T-helper 9 cell (primary cell): Measurements from ENCODE around the gene SH3BP5.

Experiments
- DNase-seq: peaks from one replicate; pipeline ENCODE4 v3.0.0-alpha.2; 2020

The SH3BP5 gene

DNA sequence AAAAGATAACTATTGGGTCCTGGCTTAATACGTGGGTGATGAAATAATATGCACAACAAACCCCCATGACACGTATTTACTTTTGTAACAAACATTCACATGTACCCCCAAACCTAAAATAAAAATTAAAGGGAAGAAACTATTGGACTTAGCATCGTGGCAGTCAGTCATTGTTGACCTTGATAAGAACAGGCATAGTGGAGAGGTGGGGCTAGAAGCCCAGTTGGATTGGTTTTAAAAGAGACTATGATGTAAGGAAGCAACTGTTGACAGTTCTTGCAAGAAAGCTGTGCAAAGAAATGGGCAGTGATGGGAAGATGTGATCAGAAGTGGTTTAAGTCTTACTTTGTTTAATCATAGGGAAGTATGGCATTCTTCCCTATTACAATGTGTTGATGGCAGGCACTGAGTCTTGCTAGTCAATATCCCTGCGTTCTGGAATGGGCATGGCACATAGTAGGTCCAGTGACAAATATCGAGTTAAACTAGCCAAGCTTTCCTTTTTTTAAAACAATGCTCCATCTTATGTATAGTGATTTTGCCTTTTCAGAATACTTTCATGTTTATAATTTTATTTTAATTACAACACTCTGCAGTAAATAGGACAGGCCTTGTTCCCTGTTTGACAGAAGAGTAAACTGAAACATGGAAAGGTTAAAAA, 88.4 kb downstream of the SH3BP5 start:
- no peak for DNase-seq

DNA sequence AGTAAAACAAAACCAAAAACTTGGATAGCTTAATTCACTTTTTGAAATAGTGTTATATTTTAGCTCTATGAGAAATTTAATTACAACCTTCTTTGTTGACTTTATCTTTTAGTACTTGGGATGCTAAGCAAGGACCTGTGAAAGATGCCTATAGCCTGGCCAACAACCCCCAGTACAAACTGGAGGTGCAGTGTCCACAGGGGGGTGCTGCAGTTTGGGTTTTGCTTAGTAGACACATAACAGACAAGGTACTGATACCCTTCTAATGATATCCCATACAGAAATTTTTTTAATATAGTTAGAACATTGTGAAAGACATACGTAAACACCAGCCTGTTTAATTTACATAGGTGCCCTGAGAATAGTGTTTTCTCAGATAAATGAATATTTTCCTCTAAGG, 91.0 kb downstream of the SH3BP5 start:
- DNase-seq, result peak; percentile 30

DNA sequence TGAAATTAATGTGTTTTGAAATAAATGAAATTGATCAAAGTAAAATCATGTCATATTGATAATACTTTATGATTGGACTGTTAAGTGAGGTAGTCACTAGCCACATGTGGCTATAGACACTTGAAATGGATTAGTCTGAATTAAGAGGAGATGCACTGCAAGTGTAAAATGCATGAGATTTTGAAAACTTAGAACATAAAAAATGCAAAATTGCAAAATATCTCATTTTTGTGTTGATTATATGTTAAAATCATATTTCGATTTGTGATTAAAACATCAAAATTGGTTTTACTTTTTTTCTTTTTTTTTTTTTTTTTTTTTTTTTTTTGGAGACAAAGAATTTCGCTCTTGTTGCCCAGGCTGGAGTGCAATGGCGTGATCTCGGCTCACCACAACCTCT, 103.1 kb downstream of the SH3BP5 start:
- DNase-seq, result no peak

DNA sequence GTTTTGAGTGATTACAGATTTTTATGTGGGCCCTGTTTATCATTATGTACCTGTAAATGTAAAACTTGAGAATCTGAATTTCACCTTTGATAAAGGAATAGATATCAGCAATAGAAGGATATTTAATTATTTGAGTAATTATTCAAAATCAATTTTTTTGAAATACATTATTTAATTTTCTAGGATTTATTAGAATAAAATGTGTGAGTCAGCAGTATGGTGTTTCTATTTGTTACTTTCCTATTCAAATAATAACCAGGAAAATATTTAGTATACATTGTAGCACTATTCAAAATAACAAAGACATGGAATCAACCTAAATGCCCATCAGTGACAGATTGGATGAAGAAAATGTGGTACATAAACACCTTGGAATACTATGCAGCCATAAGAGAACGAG, 104.2 kb downstream of the SH3BP5 start:
- DNase-seq, result no peak

DNA sequence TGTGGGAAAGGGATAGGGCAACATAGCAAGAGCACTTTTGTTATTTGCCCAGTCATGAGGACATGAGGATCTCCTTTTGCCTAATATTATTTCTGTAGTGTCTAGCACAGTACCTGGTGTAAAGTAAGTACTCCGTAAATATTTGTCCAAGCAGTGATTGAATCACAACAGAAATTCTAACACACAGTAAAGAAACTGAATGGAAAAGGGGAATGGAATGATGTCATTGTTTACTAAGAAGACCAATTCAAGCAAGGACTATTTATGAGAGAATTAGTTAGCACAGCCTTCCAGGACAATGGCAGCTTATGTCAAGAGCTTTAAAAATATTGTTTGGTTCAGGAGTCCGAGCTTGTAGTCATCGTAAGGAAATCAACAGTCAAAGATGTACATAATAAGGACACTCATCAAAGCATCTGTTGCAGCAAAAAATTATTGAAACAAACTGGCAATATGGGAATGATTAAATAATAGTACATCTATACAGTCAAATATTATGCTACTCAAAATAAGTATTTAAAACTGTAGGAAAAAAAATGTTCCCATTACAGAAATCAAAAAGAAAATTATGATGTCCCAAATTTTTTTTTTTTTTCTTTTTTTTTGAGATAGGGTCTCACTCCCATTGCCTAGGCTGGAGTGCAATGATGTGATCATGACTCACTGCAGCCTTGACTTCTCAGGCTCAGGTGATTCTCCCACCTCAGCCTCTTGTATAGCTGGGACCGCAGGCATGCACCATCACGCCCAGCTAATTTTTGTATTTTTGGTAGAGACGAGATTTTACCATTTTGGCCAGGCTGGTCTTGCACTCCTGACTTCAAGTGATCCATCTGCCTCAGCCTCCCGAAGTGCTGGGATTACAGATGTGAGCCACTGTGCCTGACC, 108.5 kb downstream of the SH3BP5 start:
- no peak for DNase-seq

DNA sequence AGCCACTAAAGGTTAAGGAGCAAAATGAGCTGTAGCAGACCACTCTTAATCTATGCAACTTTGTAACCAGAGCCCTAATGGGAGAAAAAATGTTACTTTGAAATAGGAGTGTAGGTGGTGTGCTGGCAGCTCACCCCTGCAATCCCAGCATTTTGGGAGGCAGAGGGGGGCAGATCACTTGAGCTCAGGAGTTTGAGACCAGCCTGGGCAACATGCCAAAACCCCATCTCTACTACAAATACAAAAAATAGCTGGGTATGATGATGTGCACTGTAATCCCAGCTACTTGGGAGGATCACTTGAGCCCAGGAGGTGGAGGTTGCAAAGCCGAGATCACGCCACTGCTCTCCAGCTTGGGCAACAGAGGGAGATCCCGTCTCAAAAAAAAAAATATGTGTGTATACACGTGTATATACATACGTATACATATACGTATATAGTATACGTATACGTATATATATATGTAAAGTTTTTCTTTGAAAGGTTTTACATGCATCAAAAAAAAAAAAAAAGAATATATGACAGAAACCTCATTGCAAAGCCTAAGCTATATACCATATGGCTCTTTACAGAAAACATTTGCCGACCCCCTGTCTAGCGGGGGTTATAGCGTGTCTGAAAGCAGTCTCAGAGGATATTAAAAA, 110.7 kb downstream of the SH3BP5 start:
- DNase-seq, result no peak

DNA sequence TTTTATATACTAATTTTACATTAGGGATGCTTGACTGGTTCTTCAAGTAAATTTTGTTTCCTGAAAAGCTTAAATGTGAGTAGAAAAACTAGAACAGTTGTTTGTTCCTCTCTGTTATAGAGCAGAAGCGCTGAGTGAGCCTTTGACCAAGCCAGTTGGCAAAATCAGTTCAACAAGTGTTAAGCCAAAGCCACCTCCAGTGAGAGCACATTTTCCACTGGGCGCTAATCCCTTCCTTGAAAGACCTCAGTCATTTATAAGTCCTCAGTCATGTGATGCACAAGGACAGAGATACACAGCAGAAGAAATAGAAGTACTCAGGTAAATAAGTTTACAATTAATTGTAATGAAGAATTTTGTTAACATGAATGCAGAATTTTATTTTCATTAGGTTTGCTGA, 111.7 kb downstream of the SH3BP5 start:
- DNase-seq, result no peak

DNA sequence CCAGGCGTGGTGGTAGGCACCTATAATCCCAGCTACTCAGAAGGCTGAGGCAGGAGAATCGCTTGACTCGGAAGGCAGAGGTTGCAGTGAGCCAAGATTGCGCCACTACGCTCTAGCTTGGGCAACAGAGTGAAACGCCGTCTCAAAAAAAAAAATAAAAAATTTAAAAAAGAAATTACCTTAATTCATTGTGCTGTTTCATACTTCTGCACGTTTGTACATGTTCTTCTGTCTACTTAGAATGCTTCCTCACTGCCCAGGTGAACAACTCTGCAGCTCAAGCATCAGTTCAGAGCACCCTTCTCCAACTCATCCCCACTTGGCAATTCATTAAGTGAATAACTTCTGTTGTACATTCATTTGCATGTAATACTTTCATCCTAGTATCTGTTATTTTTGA, 112.3 kb downstream of the SH3BP5 start:
- no peak for DNase-seq

DNA sequence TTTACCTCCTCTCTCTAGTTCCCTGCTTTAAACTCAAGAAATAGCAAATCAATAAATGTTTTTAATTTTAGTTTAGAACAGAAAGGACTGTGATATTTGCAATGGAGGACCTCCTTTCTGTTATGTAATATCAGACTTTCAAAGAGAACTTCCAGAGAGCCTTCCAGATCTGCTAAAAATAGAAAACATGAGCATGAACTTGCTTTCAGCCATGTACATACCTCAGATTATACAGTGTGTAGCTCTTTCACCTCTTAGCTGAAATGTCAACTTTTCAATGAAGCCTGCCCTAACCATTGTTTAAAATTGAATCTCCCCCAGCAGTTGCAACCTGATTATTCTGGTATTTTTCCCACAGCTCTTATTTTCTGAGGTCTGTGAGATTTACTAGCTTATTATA, 113.7 kb downstream of the SH3BP5 start:
- DNase-seq, result no peak

DNA sequence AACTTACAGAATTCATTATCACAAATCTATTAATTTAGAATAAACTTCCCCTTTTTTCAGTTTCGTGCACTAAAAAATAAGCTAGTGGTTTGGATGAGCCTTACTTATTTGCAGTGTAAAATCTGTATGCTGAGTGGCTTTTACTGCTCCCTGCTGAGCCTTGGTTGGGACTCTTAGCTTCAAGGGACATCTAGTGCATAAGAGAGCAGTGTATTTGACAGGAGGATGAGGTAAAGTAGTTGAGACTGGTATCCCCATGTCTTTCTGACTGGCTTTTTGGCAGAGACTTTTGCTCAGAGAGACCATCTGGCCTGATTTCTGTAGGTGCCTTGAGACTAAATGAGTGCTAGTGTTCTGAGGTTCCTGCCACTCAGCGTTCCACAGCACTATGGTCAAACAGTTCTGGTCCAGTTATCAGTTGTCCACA, 114.5 kb downstream of the SH3BP5 start:
- no peak for DNase-seq

DNA sequence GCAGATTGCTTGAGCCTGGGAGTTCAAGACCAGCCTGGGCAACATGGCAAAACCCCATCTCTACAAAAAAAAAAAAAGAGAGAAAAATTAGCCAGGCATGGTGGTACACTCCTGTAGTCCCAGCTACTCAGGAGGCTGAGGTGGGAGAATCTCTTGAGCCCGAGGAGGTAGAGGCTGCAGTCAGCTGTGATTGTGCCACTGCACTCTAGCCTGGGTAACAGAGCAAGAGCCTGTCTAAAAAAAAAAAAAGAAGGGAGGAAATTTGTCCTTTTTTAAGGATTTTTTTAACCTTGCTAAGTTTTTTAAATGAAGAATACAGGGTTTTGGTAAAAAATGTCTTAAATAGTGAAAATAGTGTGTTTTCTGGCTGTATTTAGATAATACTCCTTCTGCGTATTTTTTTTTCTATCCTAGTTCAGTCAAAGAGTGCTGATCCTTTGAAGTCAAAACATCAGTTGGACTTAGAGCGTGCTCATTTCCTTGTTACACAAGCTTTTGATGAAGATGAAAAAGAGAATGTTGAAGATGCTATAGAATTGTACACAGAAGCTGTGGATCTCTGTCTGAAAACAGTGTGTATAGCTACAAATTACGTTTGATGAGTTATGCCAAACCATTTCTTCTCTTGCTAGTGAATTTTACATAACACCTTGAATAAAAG, 115.2 kb downstream of the SH3BP5 start:
- DNase-seq, result no peak

DNA sequence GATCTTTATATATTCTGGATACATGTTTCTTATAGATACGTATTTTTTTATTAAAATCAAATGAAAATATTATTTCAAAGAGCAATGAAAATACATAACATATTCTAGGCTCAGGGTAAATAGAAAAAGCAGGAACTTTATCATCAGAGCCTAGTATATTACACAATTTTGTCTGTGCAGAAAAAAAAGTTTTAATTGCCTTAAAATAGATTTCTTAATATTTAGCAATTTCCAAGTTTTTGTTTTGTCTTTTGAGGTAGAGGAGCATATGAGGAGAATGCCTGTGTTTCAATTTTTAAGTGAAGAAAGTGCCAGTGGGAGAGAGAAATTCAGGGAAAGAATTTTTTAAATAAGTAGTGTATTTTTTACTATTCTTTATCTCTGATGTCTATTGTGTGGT, 115.9 kb downstream of the SH3BP5 start:
- DNase-seq, result no peak

DNA sequence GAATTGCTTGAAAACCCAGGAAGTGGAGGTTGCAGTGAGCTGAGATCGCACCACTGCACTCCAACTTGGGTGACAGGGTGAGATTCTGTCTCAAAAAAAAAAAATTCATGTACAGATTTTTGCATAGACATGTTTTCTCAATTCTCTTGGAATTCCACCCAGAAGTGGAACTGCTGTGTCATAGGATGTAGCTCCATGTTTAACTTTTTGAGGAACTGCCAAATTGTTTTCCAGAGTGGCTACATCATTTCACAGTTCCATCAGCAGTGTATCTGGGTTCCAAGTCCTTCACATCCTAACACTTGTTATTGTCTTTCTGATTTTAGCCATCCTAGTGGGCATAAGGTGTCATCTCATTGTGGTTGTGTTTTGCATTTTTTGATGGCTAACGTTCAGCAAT, 116.4 kb downstream of the SH3BP5 start:
- no peak for DNase-seq

DNA sequence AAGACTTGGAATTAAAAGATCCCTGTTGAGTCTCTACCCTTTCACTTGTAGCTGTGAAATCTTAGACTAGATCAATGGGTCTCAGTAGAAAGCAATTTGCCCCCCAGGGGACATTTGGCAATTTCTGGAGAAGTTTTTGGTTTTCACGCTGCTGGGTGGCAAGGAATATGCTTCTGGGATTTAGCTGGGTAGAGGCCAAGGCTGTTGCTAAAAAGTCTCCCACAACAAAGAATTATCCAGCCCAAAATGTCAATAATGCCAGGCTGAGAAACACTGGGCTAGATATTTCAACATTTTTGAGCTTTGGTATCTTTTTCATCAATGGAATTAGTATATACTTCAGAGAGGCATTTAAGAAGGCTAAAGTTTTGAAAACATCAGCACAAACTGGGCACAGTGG, 117.6 kb downstream of the SH3BP5 start:
- no peak for DNase-seq

DNA sequence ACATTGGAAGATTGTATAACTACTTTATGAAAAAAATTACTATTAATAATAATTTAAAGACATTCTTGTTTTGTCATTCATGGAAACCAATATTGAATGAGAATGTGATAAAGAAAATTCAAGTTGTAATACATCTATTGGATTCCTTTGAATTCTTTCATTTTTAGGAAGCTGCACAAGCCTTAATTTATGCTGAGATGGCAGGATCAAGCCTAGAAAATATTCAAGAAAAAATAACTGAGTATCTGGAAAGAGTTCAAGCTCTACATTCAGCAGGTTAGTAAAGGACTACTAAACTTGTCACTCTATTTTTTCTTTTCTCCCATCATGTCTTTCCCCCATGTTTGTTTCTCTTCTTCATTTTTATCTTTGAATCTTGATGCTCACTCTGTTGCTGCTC, 120.4 kb downstream of the SH3BP5 start:
- DNase-seq, result no peak

DNA sequence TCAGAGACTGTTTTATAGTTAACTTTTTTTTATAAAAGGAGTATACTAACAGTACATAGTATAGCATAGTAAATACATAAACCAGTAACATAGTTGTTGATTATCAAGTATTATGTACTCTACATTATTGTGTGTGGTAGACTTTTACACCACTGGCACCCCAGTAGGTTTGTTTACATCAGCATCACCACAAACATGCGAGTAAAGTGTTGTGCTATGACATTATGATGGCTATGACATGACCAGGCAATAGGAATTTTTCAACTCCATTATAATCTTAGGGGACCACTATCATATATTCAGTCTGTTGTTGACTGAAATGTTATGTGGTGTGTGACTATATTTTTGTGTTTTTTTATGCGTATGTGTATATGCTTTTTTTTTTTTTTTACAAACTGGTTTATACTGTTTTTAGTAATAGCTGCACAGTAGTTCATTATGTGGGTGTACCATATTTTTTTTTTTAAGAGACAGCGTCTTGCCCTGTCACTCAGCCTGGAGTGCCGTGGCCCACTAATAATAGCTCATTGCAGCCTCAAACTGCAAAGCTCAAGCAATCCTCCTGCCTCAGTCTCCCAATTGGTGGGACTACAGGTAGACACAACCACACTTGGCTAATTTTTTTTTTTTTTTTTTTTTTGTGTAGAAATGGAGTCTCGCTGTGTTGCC, 124.4 kb downstream of the SH3BP5 start:
- no peak for DNase-seq

DNA sequence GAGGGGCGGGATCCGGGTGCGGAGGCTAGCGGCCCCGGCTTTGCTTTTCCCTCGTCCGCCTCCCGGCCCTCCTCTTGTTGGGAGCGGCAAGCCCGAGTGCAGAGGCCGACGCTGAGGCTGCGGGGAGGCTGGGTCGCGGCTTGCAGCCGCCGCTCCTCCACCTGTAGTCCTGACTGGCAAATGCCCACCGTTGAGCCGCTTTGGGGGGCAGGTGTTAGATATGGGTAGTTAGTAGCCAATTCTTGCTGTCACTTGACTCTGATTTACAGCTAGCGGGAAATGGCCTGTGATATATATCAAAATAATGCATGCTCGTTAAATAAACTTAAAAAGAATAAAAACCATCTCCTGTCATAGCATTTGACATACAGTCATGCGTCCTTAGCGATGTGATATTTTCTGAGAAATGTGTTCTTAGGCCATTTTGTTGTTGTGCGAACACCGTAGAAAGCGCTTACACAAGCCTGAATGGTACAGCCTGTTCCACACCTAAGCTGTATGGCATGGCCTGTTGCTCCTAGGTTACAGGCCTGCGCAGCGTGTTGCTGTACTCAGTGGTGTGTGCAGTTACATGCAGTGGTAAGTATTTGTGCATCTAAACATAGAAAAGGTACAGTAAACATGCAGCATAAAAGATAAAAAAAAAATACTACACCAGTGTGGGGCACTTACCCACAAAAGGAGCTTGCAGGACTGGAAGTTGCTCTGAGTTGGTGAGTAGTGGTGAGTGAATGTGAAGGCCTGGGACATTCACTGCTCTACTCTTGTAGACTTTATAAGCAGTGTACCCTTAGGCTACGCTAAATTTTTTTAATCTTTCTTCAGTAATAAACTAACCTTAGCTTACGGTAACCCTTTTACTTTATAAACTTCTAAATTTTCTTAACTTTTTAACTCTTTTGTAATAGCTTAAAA, 125.5 kb downstream of the SH3BP5 start:
- DNase-seq, result no peak

DNA sequence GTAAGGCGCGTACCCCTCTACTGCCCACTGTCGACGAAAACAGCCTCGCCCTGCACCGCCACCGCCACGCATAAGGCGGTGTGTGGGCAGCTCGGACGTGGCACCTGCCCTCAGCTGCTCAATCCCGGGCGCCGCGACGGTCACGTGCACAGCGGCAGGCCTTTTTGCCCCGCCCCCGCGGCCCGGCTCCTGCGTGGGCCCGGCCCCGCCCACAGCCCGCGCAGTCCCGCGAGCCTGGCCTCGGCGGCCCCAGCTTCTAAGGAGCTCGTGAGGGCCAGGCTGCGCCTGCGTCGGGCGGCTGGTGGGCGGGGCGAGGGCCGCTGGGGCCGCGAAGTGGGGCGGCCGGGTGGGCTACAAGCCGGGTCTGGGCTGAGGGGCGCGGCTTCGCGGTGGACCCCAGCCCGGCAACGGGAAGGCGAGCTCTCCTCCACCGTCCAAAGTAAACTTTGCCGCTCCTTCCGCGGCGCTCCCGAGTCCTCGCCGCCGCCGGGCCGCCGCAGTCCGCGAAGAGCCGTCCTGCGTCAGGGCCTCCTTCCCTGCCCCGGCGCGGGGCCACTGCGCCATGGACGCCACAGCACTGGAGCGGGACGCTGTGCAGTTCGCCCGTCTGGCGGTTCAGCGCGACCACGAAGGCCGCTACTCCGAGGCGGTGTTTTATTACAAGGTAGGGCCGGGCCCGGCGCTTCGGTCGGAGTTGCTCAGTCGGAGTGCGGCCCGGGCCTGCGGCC, 126.3 kb downstream of the SH3BP5 start, which contains the start of gene CAPN7:
CAPN7 (plus strand) TSS at position 313 of the 728 bp plus-strand sequence; CDS start at position 563, 250 bp downstream.
- DNase-seq, result peak; percentile 92

DNA sequence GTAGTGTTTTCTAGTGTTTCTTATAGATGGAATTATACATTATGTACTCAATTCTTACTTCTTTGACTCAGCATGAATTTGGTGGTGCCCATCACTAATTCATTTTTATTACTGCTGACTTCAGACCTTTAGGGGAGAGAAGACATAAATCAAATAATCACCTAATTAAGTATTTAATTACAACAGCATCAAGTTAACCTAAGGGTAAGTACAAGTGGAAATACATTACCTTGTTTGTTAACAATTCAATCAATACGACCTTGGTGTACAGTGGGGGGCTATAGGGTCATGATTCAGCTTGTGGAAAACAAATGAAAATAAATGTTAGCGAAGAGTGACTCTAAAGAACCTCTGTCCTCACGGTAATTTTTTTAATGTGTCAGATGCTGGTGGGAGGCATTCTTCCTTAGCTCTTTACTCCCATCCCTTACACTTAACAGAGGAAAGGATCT, 126.9 kb downstream of the SH3BP5 start:
- DNase-seq, result no peak
